Measurements from ENCODE around the gene FBRSL1. TPM values are rescaled to one million over a fixed set of nuclear protein-coding genes. Genes with fewer than 3 reads are reported as not detected.

FBRSL1 gene
- total and polyA plus RNA-seq, 9 donors: 3.2 to 69.5 (median 32.2) TPM

DNA sequence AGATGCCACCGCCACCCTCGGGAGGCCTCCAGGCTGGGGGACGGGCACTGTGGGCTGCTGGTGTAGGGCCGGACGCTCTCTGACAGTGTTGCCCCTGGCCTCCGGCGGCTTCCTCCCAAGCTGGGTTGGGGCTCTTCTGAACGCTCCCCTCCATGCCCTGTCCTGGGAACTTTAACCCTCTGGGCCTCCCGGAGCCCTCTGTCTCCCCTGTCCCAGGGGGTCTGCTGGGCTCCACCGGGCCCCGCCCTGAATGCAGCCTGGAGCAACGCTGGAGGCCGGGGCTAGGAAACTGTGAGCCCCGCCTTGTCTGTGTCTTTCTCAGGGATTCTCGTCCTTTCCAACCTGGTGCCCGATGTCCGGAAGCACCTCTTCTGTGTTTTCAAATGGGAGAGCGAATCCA is 45.7 kb upstream of the FBRSL1 start:
- no peaks in the 10 kb centered on the region for H3K36me3 ChIP-seq
- intact Hi-C loops (cut with DNase I): no loop called here
- no peaks in the 10 kb centered on the region for H3K4me1 ChIP-seq (ENCODE audit: insufficient read depth)
- TF ChIP-seq EP300 (IDR thresholded peaks at IDR 0.05): no peak
- no peak for TF ChIP-seq POLR2A (IDR thresholded peaks at IDR 0.05)
- TF ChIP-seq, protein P1, sequence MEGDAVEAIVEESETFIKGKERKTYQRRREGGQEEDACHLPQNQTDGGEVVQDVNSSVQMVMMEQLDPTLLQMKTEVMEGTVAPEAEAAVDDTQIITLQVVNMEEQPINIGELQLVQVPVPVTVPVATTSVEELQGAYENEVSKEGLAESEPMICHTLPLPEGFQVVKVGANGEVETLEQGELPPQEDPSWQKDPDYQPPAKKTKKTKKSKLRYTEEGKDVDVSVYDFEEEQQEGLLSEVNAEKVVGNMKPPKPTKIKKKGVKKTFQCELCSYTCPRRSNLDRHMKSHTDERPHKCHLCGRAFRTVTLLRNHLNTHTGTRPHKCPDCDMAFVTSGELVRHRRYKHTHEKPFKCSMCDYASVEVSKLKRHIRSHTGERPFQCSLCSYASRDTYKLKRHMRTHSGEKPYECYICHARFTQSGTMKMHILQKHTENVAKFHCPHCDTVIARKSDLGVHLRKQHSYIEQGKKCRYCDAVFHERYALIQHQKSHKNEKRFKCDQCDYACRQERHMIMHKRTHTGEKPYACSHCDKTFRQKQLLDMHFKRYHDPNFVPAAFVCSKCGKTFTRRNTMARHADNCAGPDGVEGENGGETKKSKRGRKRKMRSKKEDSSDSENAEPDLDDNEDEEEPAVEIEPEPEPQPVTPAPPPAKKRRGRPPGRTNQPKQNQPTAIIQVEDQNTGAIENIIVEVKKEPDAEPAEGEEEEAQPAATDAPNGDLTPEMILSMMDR (IDR thresholded peaks at IDR 0.05): no peak
- no peak for DNase-seq
- H3K27me3 ChIP-seq: no peaks in the 10 kb centered on the region
- no peak overlapping the region for H3K27ac ChIP-seq
- no peak overlapping the region for H3K4me3 ChIP-seq
- no peaks in the 10 kb centered on the region for H3K9me3 ChIP-seq
- WGBS, 3 donors: 80 to 83% (median 81%) methylated on average over 18 of the region's 18 CpGs

DNA sequence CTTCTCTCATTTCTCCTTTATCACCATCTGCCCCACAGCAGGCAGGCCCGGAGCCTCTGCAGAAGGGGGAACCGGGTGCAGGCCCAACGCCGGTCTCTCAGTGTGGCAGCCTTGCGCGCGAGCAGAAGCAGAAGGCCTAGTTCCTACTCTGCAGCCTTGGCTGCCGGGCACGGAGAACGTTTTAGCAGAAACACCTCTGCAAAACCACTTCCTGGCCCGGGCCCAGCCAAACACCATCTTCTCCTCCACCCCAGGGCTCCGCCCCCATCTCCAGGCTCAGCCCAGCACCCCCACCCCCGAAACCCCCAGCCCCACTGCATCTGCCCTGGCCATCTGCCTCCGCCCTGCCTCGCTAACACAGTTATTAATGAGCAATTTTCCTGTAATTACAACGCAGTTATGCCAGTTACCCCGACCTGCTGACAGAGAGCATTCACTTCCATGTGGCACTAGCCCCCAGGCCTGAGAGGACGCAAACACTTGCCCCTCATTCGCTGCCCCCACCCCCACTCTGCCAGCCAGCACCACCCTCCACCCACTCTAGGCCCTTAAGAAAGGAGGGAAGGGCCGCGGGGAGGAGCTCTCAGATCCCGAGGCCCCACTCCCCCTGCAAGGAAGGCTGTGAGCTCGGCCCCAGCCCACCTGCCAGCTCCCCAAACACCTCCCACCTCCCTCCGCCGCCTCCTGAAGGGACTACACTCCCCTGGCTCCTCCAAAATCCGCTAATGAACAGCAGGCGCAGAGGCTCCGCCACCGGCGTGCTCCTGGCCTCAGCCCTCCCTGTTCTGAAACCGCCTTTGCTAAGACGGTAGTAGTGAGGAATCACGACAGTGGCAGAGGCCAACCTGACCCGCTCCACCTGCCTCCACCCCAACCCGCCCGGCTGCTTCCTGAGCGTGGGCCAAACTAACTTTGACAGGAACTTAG is 44.7 kb upstream of the FBRSL1 start:
- intact Hi-C loops (cut with DNase I): no loop called here
- DNase-seq: no peak
- Histone ChIP-seq H3K27ac (no peak overlapping the region), H3K36me3 (no peaks in the 10 kb centered on the region), H3K9me3 (no peaks in the 10 kb centered on the region), H3K27me3 (no peaks in the 10 kb centered on the region), H3K4me1 (ENCODE audit: insufficient read depth) (no peaks in the 10 kb centered on the region), H3K4me3 (peak overlapping the region; percentile 22)
- 39 to 55% (median 43%) methylated on average over 35 to 37 of the region's 37 CpGs for WGBS, 3 donors
- TF ChIP-seq, protein P1 (IDR thresholded peaks at IDR 0.05): no peak
- no peak for TF ChIP-seq POLR2A (IDR thresholded peaks at IDR 0.05)
- no peak for TF ChIP-seq EP300 (IDR thresholded peaks at IDR 0.05)

DNA sequence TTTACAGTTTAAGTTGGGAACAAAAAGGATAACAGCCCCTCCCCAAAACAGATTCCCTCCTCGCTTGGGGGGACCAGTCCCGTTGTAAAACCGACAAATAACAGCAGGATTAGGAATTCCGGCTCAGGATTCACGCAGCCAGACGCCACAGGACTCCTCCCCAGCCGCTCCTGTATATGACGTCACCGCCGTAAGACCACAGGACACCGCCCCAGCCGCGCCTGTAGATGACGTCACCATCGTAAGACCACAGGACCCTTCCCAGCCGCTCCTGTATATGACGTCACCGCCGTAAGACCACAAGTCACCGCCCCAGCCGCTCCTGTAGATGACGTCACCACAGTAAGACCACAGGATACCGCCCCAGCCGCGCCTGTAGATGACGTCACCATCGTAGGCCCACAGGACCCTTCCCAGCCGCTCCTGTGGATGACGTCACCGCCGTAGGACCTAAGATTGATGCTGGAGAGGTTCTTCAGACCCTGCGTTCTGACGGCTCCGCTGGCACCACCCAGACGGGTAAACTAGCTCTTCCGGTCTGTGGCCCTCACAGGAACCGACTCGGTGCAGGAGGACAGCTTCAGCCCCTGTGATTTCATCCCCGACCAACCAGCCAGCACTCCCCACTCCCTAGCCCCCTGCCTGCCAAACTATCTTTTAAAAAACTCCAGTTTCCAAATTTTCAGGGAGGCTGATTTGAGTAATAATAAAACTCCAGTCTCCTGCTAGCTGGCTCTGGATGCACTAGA is 43.9 kb upstream of the FBRSL1 start:
- DNase-seq: peak in 4 of 5 donors; percentile 43 to 69 (median 57)

More for the DNA sequence above, 43.9 kb upstream of the FBRSL1 start:
- Histone ChIP-seq H3K27ac (no peak overlapping the region), H3K4me3 (peak overlapping the region; percentile 22), H3K27me3 (no peaks in the 10 kb centered on the region), H3K4me1 (ENCODE audit: insufficient read depth) (no peaks in the 10 kb centered on the region), H3K36me3 (no peaks in the 10 kb centered on the region), H3K9me3 (no peaks in the 10 kb centered on the region)
- 49 to 63% (median 51%) methylated on average over 39 of the region's 39 CpGs for WGBS, 3 donors
- intact Hi-C loops (cut with DNase I): no loop called here
- TF ChIP-seq, protein P1 (IDR thresholded peaks at IDR 0.05): no peak
- TF ChIP-seq EP300 (IDR thresholded peaks at IDR 0.05) (no peak), POLR2A (IDR thresholded peaks at IDR 0.05) (no peak)

Measured in ovary (tissue), 9 donors.